GM12891 (cell line): ENCODE results near the gene SEMA6A.

ENCODE experiments used
- PAX5 ChIP-seq: IDR thresholded peaks from 2 replicates; pipeline ENCODE4 v1.6.1; 2011; ENCODE audit warnings: low read length, moderate library complexity, mild to moderate bottlenecking; ENCODE audit not compliant: insufficient read depth, severe bottlenecking
- POLR2A ChIP-seq: IDR thresholded peaks from 2 replicates; pipeline ENCODE4 v1.6.1; 2011; ENCODE audit warnings: low read depth, low read length, control low read depth
- POLR2AphosphoS5 ChIP-seq: IDR thresholded peaks from 2 replicates; pipeline ENCODE4 v1.6.1; 2011; ENCODE audit warnings: low read depth, low read length, control low read depth
- POU2F2 ChIP-seq: IDR thresholded peaks from 2 replicates; pipeline ENCODE4 v1.6.1; 2011; ENCODE audit warnings: low read depth, mild to moderate bottlenecking, control low read depth, low read length, moderate library complexity
- SPI1 ChIP-seq: IDR thresholded peaks from 2 replicates; pipeline ENCODE4 v1.6.1; 2011; ENCODE audit warnings: low read depth, low read length, control low read depth
- TAF1 ChIP-seq: IDR thresholded peaks from 2 replicates; pipeline ENCODE4 v1.6.1; 2011; ENCODE audit warnings: low read depth, low read length, control low read depth

- TF ChIP-seq POLR2A (no peak), POLR2AphosphoS5 (no peak), TAF1 (no peak), POU2F2 (no peak), SPI1 (no peak), PAX5 (no peak)
Measured at GRCh38 chr5:116448870-116449427, 125.7 kb downstream of the SEMA6A start.
